HG02973 (cell line): Measurements from ENCODE around the gene SRSF1.

Source experiments
- ATAC-seq: cut with Tn5 transposase; IDR thresholded peaks from one replicate; pipeline ENCODE4 v1.9.1; 2021; ENCODE audit warnings: moderate library complexity; ENCODE audit not compliant: unreplicated experiment

The SRSF1 gene

DNA sequence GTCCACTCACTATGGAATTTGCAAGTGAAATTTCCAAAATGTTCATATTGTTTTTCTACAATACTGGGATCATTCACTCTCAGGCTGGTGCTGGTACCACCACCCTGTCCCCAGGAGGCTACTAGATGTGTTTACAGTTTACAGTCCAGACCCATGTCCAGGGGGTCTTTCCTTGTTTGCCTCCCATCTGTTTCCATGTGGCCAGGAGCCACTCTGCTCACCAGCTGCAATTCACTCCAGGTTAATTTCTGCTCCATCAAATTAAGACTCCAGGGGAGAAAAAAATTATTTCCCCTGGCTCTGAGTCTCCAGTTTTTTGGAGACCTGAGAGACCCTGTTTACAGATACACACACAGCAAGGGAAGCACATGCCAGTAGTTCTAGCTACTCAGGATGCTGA is 12.5 kb upstream of the SRSF1 start:
- no peak for ATAC-seq

DNA sequence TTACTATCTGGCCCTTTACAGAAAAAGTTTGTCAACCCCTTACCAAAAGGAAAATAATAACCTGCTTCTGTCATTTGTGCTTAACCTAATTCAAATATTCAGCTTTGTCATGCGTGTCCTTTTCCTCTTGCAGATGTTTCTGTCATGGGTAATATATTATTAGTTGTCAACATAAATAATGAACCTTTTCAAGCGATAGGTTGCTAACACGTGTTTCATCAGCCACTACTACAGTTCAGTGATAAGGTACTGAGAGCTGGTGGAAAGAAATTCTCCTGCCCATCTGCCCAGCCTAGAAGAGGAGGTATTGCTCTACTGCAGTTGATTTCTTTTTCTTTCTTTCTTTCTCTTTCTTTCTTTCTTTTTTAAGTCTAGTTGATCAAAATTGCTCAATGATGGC is 12.0 kb upstream of the SRSF1 start:
- ATAC-seq = no peak

GRCh38 chr17:58010067-58010799 is 3.2 kb upstream of the SRSF1 start:
- no peak for ATAC-seq

DNA sequence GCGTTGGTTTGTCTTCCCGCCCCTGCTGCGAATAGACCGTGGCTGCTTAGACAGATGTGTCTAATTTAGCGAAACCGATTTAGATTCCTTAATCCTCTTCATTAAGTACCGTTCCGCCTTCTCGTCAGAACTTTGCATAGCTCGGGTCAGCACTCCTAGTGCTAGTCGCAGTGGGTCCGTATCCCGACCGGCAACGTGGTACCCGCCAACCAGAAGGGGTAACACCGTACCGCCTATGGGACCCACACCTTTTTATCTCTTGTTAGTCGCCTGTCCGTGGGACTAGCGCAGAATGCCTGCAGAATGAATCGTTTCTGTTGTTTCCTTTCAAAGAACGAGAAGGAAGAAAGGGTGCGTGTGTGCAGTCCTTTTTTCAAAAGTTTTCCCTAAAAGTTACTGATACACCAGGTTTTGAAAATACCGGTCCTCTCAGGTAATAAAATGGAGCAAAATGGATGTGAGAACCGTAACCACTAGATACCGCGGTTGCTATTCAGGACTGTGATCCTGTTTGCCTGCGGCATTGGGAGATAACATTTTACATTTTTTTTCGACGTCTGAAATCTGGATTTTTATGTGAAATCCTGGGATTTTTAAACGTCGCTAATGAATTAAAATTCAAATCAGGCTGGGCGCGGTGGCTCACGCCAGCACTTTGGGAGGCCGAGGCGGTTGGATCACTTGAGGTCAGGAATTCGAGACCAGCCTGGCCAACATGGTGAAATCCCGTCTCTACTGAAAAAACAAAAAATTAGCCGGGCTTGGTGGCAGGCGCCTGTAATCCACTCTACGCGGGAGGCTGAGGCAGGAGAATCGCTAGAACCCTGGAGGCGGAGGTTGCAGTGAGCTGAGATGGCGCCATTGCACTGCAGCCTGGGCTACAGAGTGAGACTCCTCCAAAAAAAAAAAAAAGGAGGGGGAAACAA is 998 bp upstream of the SRSF1 start:
- peak; percentile 22 for ATAC-seq

DNA sequence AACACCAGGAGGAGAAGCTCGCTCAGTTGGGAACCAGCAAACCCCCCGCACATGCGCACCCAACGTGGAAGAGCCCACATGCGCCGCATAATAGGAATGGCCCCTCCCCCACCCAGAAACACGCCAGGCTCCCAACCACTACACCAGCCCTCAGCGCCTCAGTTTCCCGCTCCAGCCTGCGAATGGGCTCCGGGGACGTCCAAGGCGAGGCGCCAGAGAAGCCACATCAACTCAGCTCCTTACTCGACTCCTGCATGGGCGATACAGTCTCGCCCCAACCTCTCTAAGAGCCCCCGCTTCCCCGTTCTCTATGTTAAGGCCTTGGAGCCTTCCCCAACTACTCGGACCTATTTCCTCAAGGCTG is 504 bp downstream of the SRSF1 start:
- peak; percentile 7 for ATAC-seq

- ATAC-seq = no peak
Observed at GRCh38 chr17:58005728-58006559, 1.1 kb downstream of the SRSF1 start.

DNA sequence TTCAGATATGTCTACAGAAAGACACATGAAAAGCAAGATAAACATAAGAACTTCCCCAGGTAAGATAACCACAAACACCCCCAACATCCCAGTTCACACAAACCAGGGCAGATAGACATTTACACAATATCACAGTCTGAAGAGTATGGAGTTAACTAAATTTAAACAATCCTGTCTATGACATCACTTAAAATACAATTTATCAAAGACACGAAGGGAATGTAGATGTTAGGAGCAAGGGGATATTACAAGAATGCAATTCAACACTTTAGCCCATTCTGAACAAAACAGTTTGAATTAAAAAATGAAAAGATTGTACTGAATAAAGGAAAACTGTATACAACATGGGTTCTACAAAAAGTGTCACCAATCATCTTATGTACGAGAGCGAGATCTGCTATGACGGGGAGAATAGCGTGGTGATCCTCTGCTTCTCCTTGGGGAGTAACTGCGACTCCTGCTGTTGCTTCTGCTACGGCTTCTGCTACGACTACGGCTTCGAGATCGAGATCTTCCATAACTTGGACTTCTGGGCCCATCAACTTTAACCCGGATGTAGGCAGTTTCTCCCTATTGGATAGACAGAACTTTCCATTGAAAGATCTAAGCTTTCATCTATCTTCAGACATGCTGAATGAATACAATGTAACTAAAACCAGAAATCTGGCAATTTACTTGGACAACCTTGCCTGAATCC is 1.9 kb downstream of the SRSF1 start:
- no peak for ATAC-seq

- no peak for ATAC-seq
Observed at GRCh38 chr17:58004060-58004459, 3.0 kb downstream of the SRSF1 start.

DNA sequence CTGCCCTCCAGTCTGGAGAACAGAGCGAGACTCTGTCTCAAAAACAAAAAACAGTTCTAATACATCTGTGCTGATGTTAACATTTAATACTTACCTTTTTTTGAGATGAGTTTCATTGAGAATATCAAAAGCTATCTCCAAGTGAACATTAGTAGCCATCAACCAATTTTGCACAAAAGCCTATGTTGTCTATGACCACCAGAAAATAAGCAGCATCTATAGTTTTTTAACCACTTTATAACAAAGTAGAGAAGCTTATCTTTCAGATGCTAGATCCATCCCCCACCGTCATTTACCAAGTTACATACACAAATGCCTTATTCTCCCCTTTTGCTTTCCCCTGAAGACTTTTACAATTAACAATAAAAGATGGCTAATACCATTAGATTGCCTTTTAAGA is 4.1 kb downstream of the SRSF1 start:
- no peak for ATAC-seq

DNA sequence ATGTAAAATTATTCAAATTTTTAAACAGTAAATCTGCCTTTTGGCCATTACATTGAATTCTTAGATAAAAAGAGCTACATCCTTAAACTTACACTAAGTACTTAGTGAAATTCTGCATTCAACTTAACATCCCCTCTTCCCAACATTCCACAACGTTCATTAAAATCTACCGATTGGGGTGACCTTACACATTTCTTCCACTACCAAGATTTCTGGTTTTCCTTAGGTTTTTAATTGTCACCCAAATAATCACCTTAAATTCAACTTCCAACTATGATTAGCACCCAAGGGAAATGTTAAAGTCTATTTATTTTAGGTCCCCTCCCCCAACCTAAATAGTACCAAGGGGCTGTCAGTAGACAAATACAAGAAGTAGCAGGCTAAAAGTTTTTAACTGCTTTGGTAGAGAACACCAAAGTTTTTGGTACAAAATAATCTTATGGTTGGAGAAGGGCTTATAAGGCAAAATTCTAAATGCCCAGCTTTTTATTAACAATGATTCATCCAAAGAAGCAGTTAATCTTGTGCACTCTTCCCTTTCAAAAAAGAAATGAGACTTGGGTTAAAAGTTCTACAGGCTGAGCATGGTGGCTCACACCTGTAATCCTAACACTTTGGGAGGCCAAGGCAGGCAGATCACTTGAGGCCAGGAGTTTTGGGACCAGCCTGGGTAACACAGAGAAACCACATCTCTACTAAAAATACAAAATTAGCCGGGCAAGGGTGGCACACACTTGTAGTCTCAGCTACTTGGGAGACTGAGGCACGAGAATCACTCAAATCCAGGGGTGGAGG is 4.7 kb downstream of the SRSF1 start:
- ATAC-seq = no peak

DNA sequence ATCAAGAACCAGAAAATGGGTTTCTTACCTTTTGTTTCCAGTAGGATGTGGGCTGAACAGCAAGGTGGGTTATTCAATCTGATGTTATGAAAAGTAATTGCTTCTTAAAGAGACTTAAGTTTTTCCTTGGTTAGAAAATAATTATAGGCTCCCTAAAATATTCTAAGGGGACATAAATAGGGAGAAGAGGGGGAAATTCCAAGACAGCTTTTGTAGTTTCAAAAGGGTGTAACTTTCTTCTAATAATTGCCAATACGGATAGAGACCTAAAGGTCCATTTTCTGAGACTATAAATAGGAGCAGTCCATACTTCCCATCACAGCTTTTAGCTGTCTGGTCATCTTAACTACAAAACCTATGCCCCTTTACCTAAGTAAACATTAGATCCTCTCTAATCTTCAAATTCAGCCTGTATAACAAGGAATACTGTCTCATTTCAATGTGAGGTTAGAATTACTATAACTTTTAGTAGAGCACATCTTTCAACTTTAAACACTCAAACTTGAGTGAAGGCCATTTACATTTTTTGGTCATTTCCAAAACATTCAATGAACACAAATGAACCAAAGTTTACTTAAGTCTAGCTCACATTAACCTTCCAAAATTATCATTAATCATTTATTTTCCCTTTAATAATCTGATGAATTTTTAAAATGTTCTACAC is 5.5 kb downstream of the SRSF1 start:
- ATAC-seq = no peak

DNA sequence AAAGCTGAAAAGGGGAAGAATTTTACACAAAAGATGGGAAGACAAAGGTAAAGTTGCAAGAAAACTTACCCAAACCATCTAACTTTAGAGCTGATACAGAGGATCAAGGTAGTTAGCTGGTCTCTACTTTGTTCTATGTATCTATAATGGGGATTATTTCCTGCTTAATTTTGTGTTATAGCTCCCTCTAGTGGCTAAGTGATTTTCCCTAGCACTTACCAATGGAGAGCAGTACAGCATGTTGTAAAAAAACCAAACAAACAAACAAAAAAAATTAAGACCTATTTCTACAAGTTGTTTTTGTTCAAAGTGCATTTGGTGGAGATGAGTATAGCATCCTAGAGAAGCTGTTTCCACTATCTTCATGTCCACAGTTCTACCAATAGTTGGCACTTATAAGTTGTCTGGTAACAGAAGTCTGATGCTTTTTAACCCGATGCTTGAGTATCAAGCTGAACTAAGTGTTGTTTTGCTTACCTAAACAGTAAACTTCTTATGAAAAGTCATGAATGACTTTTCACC is 7.5 kb downstream of the SRSF1 start:
- no peak for ATAC-seq

- ATAC-seq = no peak
Observed at GRCh38 chr17:57999010-57999495, 8.0 kb downstream of the SRSF1 start.

- ATAC-seq = no peak
Observed at GRCh38 chr17:57997085-57997809, 9.8 kb downstream of the SRSF1 start.

GRCh38 chr17:57995076-57995956 is 11.7 kb downstream of the SRSF1 start:
- peak; percentile 58 for ATAC-seq

GRCh38 chr17:57994436-57994835 is 12.6 kb downstream of the SRSF1 start:
- no peak for ATAC-seq
